Ramos (cell line): ENCODE data around the gene NADSYN1.

Source experiments
- in situ Hi-C: fragments of 300-500 bp; cut with MboI; formaldehyde crosslinking; loops from one replicate; pipeline ENCODE4 v1.14.3; 2022; ENCODE audit warnings: low sequenced_read_pairs; ENCODE audit not compliant: unreplicated experiment

The NADSYN1 gene

DNA sequence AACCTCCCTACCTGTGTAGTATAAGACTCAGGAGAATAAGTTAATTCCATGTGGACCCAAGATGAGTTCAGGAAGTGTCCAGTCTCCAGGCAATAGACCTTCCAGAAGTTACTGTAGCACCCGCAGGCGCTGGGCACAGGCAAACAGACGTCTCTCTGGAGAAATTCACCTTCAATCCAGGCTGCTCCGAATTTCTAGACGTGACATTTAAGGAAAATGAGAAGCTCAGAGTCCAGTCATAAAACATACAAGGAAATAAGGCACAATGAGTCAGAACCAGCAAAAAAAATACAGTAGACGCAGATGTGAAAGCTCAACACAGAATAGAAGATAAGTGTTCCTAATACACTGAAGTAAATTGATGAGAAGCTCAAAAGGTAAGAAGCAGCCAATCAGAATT is 14.2 kb downstream of the NADSYN1 start:
- in situ Hi-C loops: no loop called here

DNA sequence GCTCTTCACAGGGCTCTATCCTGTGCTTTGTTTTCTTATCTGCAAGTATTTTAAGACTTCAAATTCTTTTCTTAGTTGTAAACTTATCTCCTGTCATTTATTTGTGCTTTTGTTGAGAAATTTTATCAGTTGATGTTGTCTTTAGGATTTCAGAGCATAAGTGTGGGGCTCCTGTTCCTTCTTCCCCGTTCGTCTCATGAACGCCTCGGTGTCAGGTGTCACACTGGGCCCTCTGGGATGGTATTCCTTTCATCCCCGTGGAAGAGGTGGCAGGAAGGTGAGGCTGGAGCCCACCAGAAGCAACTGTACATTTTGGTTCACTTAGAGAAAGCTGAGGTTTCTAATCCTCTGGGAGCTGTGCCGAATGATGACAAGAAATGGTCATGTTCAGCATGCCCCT is 17.9 kb downstream of the NADSYN1 start:
- in situ Hi-C loops: no loop called here

DNA sequence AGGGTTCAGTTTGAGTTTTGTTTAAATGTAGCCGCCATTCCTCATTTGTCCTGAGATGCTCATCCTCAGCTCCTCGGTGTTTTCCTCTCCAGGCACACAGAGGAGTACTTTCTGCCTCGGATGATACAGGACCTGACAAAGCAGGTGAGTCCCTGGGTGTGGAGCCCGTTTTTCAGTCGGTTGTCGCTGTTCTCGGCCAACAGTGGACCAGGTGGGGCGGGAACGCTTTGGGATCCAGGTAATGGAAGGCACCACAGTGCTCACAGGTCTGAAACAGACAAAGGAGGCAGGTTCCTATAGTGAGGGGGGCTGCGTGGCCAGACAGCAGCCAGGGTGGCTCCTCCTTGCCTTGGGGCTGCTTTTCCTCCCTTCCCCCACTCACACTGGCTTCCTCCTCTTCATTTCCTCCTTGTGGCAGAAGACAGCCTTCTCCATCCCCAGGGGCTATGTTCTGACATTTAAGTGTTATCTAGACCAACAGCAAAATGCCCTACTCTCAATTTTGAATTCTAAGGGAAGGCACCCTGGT is 19.4 kb downstream of the NADSYN1 start:
- in situ Hi-C loops: no loop called here

DNA sequence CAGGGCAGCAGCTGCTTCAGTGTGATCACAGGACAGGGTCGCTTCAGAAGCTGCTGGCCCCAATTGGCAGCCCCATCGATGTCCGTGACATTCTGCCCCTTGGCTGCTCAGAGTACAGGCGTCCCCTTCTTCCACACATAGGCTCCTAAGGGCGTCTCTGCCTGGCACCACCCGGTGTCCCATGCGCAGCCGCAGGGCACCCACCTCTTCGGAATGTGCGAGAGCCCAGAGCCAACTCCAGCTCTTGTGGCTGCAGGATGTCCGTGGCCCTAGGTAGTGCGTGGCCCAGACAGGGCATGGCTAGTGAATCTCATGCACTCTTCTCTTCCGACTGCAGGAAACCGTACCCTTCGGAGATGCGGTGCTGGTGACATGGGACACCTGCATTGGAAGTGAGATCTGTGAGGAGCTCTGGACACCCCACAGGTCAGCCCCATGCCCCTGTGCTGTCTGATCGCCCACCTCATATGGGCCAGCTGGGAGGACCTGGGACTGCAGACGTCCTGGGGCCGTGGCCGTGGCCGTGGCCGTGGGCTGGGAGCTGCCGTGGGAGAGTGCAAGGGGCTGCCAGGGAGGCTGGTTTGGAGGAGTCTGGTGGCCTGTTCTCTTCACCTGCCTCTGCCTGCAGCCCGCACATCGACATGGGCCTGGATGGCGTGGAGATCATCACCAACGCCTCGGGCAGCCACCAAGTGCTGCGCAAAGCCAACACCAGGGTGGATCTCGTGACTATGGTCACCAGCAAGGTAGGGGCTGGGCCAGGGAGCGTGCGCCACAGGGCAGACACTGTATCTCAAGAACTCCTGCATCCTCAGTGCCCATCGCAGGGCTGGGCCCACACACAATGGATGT is 20.2 kb downstream of the NADSYN1 start:
- in situ Hi-C loops: no loop called here

DNA sequence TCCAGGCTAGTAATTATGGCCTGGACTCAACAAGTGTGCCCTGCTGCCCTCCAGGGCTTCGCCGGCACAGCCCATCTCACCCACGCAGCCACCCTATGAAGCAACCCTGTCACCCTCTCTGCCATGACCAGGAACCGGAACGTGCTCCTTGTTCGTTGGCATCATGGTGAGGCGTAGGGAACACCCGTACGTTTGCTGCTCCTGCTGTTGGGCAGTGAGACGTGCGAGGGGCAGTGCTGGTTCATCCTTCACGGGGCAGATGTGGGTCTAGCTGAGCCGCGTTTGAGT is 20.7 kb downstream of the NADSYN1 start:
- in situ Hi-C loops: no loop called here

DNA sequence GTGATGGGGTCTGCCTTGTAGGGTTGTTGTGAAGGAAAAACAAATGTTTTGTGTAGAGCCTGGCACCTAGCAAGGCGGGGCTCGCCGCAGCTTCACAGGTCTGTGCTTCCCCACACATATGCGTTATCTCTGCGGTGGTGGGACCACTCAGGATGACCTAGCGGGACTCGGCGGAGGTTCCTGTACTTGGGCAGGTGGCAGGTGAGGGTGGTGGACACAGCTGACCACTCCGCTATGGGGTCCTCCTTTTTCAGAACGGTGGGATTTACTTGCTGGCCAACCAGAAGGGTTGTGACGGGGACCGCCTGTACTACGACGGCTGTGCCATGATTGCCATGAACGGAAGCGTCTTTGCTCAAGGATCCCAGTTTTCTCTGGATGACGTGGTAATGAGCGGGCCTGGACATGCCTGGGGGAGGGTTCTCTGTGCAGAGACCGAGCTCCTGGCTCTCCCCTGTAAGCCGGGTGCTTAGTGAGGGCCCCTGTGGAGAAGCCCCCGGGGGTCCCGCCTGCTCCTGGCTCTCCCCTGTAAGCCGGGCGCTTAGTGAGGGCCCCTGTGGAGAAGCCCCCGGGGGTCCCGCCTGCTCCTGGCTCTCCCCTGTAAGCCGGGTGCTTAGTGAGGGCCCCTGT is 21.3 kb downstream of the NADSYN1 start:
- in situ Hi-C loops: no loop called here

DNA sequence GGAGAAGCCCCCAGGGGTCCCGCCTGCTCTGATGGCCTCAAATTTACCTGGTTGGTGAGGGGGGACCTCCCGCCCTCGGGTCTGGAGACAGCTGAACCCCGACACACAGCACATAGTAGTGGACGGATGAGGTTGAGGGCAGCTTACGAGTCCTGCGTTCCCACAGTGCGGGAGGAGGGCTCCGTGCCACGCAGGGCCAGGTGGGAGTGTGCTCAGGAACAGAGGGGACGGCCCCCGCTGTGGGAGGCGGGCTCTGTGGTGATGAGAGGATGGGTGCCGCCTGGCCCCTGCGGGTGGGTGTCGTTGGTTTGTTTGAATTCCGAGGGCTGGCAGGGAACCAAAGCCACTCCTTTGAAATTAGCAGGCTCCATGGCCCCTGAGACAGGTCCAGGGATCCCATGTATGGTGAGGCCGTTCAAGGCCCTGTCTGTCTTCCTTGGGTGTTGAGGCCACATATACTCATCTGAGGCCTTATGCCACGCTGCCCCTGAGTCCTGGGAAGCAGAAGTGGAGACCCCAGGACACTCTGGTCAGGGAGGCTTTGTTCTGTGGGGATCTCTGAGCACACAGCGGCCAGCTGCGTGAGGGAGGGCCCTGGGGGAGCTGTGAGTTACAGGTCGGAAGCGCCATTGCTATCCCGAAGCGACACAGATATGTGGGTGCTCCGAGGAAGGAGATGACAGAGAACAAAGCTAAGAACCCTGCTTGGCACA is 21.9 kb downstream of the NADSYN1 start:
- in situ Hi-C loops: no loop called here

DNA sequence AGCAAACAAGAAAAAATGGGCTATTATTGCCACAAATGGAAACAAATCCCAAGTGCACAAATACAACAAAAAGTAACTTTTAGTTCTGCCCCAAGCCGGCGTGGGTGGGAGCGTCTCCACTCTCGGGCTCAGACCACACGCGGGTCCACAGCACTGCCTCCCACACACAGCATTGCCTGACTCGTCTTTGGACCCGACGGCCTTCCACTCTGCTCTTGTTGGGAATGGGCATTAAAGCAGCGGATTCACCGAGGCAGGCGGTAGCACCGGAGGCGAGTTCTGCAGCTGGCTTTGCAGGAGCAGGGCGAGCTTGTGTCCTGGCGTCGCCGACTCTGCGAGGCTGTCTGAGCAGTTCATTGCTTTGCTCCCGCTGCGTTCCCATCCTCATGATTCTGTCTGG is 23.0 kb downstream of the NADSYN1 start:
- in situ Hi-C loops: no loop called here

GRCh38 chr11:71476926-71477640 is 24.1 kb downstream of the NADSYN1 start:
- in situ Hi-C loops: no loop called here

DNA sequence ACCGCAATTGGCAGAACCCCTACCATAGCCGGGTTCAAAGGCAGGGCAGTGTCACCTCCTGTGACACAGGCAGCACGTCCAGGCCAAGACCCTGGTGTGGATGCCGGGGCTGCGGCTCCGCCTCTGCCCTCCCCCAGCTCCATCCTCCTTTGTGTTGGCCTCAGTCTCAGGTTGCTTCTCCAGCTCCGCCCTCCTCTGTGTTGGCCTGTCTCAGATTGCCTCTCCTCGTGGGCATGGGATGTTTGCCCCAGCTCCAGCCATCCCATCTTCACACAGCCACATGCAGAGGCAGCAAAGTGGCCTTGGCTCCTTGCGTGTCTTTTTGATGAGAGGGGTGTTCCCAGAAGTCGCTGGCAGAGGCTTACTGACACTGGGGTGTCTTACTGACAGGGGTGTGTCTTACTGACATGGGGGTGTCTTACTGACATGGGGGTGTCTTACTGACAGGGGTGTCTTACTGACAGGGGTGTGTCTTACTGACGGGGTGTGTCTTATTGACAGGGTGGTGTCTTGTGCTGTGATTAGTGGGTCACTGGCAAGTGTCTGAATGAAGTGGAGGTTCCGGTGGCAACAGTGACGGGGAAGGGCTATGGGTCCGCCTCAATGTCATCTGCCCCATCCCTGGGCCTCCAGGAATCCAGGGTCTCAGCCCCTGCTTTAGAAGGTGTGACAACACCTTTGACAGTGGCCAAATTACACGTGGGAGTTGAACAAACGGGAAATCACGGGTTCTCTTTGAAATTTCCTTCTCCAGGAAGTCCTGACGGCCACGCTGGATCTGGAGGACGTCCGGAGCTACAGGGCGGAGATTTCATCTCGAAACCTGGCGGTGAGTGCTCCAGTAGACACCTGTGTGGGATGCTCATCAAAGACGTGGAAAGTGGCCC is 24.9 kb downstream of the NADSYN1 start:
- in situ Hi-C loops: no loop called here

DNA sequence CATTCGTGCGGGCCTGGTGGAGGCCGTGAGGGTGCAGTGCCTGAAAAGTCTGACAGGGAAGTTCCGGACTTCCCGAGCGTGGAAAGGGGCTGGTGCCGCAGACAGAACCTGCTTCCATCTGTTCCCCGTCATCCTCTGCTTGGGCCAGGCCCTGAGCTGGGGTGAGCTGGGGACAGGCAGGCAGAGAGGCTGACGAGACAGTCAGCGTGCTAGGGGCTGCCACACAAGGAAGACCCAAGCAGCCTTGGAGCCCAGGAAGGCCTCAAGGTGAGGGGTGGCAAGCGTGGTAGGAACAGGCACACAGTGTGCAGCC is 25.5 kb downstream of the NADSYN1 start:
- in situ Hi-C loops: no loop called here

- in situ Hi-C loops: no loop called here
Observed at GRCh38 chr11:71481101-71481960, 28.3 kb downstream of the NADSYN1 start.

DNA sequence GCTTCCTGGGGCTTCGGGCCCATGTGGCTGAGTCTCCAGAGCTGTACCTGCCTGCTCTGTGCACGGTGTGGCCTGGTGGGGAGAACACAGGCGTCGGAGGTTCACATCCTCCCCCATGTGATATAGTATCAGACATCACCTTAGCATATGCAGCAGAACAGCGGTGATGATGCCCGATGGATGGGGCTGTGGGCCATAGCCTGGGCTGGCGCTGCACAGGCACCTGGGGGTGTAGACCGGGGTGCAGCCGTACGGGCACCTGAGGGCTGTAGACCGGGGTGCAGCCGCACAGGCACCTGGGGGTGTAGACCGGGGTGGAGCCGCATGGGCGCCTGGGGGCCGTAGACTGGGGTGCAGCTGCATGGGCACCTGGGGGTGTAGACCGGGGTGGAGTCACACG is 29.2 kb downstream of the NADSYN1 start:
- in situ Hi-C loops: no loop called here

DNA sequence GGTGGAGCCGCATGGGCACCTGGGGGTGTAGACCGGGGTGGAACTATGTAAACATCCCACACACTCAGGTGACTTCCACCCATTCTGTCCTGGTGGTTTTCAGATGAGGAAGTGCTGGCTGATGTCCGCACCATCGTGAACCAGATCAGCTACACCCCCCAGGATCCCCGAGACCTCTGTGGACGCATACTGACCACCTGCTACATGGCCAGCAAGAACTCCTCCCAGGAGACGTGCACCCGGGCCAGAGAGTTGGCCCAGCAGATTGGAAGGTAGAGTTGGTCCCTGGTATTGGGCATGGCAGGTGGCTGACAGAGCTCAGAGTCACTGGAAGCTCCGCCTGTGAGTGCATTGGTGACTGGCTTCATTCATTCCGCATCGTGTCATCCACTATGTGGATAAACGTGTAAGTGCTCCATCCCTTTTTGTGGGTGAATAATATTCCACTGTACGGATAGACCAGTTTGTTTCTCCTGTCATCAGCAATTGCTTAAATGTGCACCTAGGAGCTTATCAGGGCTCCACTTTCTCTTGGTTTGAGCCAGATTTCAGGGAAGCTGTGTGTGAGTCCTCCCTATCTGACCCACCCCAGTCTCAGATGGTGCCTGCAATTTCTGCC is 29.9 kb downstream of the NADSYN1 start:
- in situ Hi-C loops: no loop called here

- in situ Hi-C loops: no loop called here
Observed at GRCh38 chr11:71483692-71484091, 30.7 kb downstream of the NADSYN1 start.

GRCh38 chr11:71484248-71485062 is 31.5 kb downstream of the NADSYN1 start:
- in situ Hi-C loops: no loop called here

- in situ Hi-C loops: no loop called here
Observed at GRCh38 chr11:71485063-71485399, 32.0 kb downstream of the NADSYN1 start.

DNA sequence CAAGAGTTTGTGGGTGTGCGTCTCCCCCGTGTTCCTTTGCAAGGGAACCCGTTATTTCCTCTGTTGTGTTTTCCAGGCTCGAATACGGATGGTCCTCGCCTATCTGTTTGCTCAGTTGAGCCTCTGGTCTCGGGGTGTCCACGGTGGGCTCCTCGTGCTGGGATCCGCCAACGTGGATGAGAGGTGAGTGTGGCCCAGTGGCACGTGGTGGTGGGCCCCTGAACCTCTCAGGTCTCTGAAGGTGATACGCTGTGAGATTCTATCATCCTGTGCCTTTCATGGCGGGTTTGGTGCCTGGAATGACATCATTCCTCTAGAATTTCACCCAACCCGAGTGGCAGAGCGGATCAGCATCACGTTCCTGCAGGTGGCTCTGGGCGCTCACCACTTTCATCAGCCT is 32.5 kb downstream of the NADSYN1 start:
- in situ Hi-C loops: no loop called here
